NCI-H748 (cell line): ENCODE results near the gene MLLT10.
A peak's percentile ranks its signal among the peaks of the same experiment; 100 is the strongest.

Source experiments
- DNase-seq: peaks from one replicate; lab custom pipeline; 2025; ENCODE audit not compliant: unreplicated experiment; lab: John Stamatoyannopoulos, UW

The MLLT10 gene

DNA sequence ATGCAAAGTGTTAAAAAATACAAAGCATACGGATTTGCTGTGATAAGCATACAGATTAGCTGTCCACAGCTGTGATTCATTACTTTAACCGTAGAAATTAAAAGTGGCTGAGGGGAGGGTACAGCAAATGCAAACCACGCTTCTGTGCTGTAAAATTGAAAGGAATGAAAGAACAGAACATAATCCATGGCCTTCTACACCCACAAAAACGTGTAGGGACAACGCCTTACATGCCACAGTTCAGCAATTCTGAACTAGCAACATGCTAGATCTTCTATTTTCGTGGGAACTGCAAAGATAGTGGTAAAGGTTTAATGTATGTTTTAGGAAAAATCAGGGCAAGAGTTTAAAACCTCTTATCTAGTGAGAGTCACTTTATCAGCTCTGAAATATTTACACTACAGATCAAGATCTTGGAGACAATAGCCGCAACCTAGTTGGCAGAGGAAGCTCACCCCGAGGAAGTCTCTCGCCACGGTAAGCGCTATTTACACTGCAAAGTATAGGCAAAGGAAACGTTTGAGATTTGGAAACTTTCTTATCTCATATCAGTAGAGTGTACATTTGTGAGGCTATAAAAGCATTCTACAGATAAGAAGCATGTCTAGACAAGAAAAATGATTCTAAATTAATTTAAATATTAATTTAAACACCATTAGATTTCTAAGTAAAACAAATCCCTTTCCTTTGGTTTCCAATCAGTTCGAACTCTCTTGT is 193.6 kb downstream of the MLLT10 start:
- DNase-seq, result no peak

DNA sequence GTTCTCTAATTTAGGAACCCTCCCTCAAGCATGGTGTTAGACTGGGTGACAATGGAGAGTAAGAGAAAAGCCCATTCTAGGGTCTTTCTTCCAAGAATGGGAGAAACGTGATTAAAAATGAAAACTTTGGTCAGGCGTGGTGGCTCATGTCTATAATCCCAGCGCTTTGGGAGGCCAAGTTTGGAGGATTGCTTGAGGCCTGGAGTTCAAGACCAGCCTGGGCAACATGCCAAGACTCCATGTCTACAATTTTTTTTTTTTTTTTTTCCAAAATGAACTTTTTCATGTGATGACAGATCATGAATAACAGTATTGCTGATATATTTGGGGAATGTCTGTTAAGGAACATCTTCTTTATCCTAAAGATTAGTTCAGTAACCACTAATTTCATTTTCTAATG is 194.6 kb downstream of the MLLT10 start:
- no peak for DNase-seq

GRCh38 chr10:21732067-21732772 is 198.2 kb downstream of the MLLT10 start:
- peak; percentile 69 for DNase-seq

DNA sequence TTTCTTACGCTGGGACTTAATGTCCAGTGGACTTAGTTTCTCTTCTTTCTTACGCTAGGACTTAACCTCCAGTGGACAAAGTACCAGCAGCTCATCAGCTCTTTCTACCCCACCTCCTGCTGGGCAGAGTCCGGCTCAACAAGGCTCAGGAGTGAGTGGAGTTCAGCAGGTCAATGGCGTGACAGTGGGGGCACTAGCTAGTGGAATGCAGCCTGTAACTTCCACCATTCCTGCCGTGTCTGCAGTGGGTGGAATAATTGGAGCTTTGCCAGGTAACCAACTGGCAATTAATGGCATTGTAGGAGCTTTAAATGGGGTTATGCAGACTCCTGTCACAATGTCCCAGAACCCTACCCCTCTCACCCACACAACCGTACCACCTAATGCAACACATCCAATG is 199.7 kb downstream of the MLLT10 start:
- peak; percentile 4 for DNase-seq

DNA sequence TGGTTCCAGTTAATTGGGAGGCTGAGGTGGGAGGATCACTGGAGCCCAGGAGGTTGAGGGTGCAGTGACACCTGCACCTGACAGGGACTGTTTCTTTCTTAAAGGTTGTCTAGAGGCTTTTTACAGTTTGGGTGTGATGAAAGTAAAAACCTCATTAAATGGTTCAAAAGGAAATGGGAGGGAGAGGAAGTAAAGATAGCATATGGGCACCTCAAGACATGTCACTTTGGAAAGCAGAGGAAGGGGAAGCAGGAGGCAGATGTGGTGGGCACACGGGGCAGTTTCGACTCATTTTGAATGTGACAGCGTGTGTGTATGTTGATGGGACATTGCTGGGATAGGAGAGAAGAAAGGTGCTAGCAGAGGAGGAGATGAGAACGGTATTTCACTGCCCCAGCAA is 203.1 kb downstream of the MLLT10 start:
- no peak for DNase-seq

- DNase-seq, result no peak
Measured at GRCh38 chr10:21740989-21741388, 207.0 kb downstream of the MLLT10 start.

GRCh38 chr10:21742740-21743412 is 208.8 kb downstream of the MLLT10 start:
- no peak for DNase-seq

DNA sequence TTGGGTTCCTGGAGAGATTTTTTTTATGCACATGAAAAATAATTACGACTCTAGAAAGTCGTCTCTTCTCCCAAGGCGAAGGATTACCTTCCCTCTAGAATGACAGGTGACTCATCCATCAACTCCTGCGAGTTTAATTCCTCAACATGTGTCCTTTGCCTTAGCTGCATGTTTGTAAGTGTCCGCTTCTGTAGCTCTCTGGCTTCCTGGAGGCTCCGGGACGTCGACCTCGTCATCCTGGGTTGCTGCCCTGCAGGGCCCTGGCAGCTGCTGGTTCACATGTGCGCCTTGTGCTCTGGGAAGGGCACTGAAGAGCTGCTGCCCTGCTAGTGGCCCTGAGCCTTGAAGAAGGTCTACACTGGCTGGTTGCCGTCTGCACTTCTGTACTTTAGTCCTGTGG is 210.2 kb downstream of the MLLT10 start:
- no peak for DNase-seq

GRCh38 chr10:21746118-21746517 is 212.1 kb downstream of the MLLT10 start:
- DNase-seq, result no peak

- no peak for DNase-seq
Measured at GRCh38 chr10:21747809-21748208, 213.8 kb downstream of the MLLT10 start.

DNA sequence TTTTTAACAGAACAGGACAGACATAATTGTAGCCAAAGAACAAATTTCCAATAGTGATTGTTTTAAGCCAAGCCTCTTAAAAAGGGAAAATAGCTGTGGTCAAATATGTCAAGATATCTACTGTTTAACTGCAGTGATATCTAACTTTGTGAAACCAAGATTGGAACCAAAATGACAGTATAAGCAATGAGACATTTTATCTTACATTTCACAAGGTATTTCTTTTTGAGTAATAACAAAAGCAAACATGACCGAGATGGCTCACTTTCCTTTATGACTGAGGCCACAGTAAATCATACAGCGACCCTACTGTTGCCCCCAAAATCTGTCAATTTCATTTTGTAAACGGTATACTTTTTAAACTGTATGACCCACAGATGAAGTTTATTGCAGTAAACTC is 215.8 kb downstream of the MLLT10 start:
- DNase-seq, result no peak

DNA sequence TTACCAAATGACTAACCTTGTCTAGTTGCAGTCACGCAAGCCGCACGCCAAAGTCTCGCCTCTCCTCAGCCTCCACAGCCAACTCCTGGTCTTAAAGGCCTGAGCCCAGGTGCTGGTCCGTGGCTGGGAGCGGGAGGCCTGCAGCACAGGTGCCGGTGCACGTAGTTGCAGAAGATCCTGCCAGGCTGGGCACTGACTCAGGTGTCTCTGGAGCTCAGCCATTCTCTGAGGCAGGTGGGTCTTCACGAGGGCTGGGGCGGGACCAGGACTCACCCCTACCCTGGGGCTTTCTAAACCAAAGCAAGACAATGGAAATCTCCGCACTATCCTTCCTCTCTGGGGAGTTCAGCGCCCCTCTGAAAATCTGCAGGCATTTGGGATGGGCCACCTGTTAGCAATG is 216.4 kb downstream of the MLLT10 start:
- DNase-seq, result no peak

GRCh38 chr10:21751341-21752310 is 217.6 kb downstream of the MLLT10 start:
- DNase-seq, result peak; percentile 49

DNA sequence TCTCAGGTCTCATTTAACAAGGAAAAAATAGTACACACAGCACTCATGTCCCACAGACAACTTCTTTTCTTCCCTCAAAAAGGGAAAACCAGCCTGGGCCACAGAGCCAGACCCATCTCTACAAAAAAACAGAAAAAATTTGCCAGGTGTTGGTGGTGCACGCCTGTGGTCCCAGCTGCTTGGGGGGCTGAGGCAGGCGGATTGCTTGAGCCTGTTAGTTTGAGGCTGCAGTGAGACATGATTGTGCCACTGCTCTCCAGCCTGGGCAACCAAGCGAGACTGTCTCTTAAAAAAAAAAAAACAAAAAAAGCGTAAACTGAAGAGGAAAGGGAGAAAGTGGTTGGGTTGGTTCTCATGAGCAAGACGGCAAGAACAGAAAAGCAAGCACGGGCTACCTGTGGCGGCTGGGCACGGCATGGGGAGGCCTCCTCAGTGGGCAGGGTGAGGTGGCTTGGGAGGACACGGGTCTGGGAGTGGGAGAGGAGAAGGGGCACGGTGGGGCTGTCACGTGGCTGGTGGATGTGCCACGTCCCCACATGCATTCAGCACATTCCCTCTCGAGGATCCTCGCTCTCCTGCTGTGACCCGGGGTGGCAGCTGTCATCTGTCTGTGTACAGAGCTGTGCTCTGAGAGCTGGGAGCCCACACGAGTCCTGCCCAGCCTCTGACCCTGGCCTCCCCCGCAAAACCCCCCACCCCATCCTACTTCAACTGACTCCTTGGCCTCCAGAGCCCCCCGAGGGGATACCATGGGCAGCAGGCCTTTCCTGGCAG is 219.7 kb downstream of the MLLT10 start:
- DNase-seq, result no peak

- no peak for DNase-seq
Measured at GRCh38 chr10:21754410-21755011, 220.5 kb downstream of the MLLT10 start.

DNA sequence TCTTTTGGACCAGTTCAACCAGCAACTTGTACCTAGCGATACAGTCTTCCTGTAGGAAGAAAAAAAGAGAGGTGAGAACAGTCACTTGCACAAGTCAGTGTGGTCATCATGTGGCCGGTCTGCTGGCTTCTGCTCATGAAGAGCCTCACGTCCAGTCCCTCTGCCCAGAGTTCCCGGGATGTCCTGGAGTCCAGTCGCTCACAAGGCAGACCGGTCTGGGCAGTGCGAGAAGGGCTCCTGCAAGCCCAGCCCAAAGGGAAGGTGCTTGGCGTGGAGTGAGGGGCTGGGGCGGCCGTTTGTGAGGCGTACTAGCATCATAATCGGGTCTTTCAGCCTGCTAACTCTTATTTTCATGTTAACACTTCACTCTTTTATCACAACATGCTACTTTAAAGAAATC is 222.7 kb downstream of the MLLT10 start:
- no peak for DNase-seq

DNA sequence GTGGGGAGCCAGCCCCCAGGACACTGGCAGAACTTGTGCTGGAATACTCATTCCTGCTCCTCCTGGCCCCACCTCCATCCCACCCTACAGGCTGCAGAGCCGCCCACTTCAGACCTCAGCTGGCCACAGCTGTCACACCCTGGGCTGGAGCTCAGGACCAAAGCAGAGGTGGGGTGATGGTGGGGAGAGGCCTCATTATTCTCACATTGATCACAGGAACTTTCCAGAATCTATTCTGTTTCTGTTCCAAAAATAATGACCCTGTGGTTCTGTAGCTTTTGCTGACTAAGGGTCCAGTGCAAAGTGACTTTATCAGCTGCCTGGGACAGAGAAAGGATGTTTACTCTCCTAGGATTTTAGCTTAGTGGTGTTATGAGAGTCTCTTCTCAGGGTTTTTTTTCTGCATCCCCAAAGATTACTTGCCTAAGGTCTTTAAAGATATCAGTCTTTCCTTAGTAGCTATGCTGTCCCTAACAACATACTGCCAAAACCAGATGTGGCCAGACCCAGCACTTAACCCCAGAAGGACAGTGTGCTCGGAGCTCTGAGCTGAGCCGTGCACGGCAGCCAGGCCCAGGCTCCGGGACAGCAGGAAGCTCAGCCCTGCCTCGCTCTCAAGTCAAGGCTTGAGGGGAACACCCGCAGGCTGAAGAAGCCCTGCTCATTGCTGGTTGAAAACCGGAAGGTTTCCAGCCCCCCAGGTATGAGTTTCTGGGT is 223.3 kb downstream of the MLLT10 start:
- DNase-seq, result no peak

- DNase-seq, result no peak
Measured at GRCh38 chr10:21758239-21758638, 224.2 kb downstream of the MLLT10 start.

- DNase-seq, result no peak
Measured at GRCh38 chr10:21758696-21759095, 224.7 kb downstream of the MLLT10 start.
